PFSK-1 (cell line): Measurements from ENCODE around the gene PRDM2.

Source experiments
- POLR2AphosphoS5 ChIP-seq: IDR thresholded peaks from 2 replicates; pipeline ENCODE4 v1.6.1; 2012; ENCODE audit warnings: low read depth, mild to moderate bottlenecking, control low read depth, low read length, moderate library complexity
- SIN3A ChIP-seq: IDR thresholded peaks from 2 replicates; pipeline ENCODE4 v1.6.1; 2012; ENCODE audit warnings: mild to moderate bottlenecking, low read length, moderate library complexity, borderline replicate concordance; ENCODE audit not compliant: insufficient read depth
- TAF1 ChIP-seq: IDR thresholded peaks from 2 replicates; pipeline ENCODE4 v1.6.1; 2012; ENCODE audit warnings: low read length, control low read depth, borderline replicate concordance; ENCODE audit not compliant: insufficient read depth
- TF ChIP-seq, protein P1 (sequence below), 2 experiments: IDR thresholded peaks; 2 replicates each; pipeline versions ENCODE4 v1.6.1 to v1.8.0; 2011 to 2012; ENCODE audit warnings: low read depth in 2 of 2, low read length in 2 of 2, control low read depth in 1 of 2, inconsistent platforms in 1 of 2, mild to moderate bottlenecking in 1 of 2, moderate library complexity in 1 of 2; ENCODE audit not compliant: insufficient read depth in 1 of 2

DNA sequence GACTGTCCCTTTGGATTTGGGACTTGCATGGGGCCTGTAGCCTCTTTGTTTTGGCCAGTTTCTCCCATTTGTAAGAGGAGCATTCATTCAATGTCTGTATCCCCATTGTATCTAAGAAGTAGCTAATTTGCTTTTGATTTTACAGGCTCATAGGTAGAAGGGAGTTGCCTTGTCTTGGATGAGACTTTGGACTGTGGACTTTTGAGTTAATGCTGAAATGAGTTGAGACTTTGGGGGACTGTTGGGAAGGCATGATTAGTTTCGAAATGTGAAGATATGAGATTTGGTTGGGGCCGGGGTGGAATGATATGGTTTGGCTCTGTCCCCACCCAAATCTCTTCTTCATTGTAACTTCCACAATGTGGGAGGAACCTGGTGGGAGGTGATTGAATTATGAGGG is 151.7 kb downstream of the PRDM2 start:
- TF ChIP-seq POLR2AphosphoS5 (no peak), SIN3A (no peak), TAF1 (no peak)
- TF ChIP-seq, protein P1, sequence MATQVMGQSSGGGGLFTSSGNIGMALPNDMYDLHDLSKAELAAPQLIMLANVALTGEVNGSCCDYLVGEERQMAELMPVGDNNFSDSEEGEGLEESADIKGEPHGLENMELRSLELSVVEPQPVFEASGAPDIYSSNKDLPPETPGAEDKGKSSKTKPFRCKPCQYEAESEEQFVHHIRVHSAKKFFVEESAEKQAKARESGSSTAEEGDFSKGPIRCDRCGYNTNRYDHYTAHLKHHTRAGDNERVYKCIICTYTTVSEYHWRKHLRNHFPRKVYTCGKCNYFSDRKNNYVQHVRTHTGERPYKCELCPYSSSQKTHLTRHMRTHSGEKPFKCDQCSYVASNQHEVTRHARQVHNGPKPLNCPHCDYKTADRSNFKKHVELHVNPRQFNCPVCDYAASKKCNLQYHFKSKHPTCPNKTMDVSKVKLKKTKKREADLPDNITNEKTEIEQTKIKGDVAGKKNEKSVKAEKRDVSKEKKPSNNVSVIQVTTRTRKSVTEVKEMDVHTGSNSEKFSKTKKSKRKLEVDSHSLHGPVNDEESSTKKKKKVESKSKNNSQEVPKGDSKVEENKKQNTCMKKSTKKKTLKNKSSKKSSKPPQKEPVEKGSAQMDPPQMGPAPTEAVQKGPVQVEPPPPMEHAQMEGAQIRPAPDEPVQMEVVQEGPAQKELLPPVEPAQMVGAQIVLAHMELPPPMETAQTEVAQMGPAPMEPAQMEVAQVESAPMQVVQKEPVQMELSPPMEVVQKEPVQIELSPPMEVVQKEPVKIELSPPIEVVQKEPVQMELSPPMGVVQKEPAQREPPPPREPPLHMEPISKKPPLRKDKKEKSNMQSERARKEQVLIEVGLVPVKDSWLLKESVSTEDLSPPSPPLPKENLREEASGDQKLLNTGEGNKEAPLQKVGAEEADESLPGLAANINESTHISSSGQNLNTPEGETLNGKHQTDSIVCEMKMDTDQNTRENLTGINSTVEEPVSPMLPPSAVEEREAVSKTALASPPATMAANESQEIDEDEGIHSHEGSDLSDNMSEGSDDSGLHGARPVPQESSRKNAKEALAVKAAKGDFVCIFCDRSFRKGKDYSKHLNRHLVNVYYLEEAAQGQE (IDR thresholded peaks at IDR 0.05; ENCODE audit: insufficient read depth in 1 of 2, low read depth in 2 of 2, low read length in 2 of 2) = no peak
